Measurements from ENCODE around the gene HSPA12B. TPM values are rescaled to one million over a fixed set of nuclear protein-coding genes. Genes with fewer than 3 reads are reported as not detected.

The HSPA12B gene
- total and polyA plus RNA-seq, 2 of the 13 experiments (the other 11 are each of a cell fraction or from before 2014, with no cell fraction given) = 0.01 TPM; not detected in 1

DNA sequence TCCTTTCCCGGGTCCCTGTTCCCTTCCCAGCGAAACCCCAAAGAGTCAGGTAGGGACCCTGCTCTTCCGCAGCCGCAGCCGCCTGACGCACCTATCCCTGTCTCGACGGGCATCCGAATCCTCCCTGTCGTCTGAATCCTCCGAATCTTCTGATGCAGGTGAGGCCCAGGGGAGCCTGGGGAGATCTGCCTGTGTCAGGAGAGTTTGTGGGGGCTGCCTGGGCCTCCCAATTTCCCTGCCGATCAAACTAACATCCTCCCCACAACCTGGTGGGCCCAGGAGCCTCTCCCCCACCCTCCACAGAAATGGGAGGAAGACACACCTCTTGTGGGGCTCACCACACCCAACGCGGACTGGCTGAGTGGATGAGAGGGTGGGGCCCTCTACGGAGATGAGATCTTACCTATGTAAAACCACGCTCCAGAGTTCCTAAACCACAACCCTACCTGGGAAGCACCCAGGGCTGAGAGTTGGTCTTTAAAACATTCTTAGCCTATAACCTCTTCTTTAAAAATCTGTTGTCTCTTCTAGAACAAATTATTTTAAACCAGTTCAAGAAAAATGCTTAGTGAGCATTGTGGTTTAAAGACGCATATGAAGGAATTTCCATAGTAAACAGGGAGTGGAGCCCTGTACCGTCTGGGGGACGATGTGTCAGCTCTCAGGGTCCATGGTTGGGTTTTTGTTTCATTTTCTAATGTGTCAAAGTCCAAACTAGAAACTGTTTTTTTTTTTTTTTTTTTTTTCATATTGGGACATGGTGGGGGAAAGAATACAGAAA lies 65.3 kb downstream of the HSPA12B start (continued):
- TF ChIP-seq, protein P1, sequence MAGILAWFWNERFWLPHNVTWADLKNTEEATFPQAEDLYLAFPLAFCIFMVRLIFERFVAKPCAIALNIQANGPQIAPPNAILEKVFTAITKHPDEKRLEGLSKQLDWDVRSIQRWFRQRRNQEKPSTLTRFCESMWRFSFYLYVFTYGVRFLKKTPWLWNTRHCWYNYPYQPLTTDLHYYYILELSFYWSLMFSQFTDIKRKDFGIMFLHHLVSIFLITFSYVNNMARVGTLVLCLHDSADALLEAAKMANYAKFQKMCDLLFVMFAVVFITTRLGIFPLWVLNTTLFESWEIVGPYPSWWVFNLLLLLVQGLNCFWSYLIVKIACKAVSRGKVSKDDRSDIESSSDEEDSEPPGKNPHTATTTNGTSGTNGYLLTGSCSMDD (CRISPR knock-in tag; IDR thresholded peaks at IDR 0.05) = no peak
- TF ChIP-seq CREM (IDR thresholded peaks at IDR 0.05) = no peak
- TF ChIP-seq CREM (CRISPR knock-in tag; IDR thresholded peaks at IDR 0.05) = no peak
- TF ChIP-seq YY1 (IDR thresholded peaks at IDR 0.05; ENCODE audit: insufficient read depth, insufficient replicate concordance, low read depth, low read length) = no peak
- no peak for TF ChIP-seq TOPORS (CRISPR knock-in tag; IDR thresholded peaks at IDR 0.05)
- TF ChIP-seq ZNF878 (CRISPR knock-in tag; IDR thresholded peaks at IDR 0.05) = no peak
- TF ChIP-seq, protein P2, sequence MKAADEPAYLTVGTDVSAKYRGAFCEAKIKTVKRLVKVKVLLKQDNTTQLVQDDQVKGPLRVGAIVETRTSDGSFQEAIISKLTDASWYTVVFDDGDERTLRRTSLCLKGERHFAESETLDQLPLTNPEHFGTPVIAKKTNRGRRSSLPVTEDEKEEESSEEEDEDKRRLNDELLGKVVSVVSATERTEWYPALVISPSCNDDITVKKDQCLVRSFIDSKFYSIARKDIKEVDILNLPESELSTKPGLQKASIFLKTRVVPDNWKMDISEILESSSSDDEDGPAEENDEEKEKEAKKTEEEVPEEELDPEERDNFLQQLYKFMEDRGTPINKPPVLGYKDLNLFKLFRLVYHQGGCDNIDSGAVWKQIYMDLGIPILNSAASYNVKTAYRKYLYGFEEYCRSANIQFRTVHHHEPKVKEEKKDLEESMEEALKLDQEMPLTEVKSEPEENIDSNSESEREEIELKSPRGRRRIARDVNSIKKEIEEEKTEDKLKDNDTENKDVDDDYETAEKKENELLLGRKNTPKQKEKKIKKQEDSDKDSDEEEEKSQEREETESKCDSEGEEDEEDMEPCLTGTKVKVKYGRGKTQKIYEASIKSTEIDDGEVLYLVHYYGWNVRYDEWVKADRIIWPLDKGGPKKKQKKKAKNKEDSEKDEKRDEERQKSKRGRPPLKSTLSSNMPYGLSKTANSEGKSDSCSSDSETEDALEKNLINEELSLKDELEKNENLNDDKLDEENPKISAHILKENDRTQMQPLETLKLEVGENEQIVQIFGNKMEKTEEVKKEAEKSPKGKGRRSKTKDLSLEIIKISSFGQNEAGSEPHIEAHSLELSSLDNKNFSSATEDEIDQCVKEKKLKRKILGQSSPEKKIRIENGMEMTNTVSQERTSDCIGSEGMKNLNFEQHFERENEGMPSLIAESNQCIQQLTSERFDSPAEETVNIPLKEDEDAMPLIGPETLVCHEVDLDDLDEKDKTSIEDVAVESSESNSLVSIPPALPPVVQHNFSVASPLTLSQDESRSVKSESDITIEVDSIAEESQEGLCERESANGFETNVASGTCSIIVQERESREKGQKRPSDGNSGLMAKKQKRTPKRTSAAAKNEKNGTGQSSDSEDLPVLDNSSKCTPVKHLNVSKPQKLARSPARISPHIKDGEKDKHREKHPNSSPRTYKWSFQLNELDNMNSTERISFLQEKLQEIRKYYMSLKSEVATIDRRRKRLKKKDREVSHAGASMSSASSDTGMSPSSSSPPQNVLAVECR (CRISPR knock-in tag; IDR thresholded peaks at IDR 0.05; ENCODE audit: borderline replicate concordance) = peak; percentile 24; the same call in 1 of the 2 replicates
- TF ChIP-seq TEAD3 (CRISPR knock-in tag; optimal IDR thresholded peaks at IDR 0.05; ENCODE audit: borderline replicate concordance) = peak; percentile 44
- 0 out of 2 replicates have a peak, but pooled peaks have one; percentile 41 for TF ChIP-seq ZNF619 (CRISPR knock-in tag; IDR thresholded peaks at IDR 0.05)
- TF ChIP-seq FOXK1 (CRISPR knock-in tag; IDR thresholded peaks at IDR 0.05; ENCODE audit: borderline replicate concordance, low read depth) = no peak
- TF ChIP-seq HDAC2 (CRISPR knock-in tag; IDR thresholded peaks at IDR 0.05) = no peak
- no peak for TF ChIP-seq ARHGAP35 (CRISPR knock-in tag; IDR thresholded peaks at IDR 0.05; ENCODE audit: borderline replicate concordance)
- TF ChIP-seq ZNF839 (CRISPR knock-in tag; IDR thresholded peaks at IDR 0.05; ENCODE audit: borderline replicate concordance) = no peak
- TF ChIP-seq SMAD9 (CRISPR knock-in tag; IDR thresholded peaks at IDR 0.05) = no peak
- TF ChIP-seq, protein P3, sequence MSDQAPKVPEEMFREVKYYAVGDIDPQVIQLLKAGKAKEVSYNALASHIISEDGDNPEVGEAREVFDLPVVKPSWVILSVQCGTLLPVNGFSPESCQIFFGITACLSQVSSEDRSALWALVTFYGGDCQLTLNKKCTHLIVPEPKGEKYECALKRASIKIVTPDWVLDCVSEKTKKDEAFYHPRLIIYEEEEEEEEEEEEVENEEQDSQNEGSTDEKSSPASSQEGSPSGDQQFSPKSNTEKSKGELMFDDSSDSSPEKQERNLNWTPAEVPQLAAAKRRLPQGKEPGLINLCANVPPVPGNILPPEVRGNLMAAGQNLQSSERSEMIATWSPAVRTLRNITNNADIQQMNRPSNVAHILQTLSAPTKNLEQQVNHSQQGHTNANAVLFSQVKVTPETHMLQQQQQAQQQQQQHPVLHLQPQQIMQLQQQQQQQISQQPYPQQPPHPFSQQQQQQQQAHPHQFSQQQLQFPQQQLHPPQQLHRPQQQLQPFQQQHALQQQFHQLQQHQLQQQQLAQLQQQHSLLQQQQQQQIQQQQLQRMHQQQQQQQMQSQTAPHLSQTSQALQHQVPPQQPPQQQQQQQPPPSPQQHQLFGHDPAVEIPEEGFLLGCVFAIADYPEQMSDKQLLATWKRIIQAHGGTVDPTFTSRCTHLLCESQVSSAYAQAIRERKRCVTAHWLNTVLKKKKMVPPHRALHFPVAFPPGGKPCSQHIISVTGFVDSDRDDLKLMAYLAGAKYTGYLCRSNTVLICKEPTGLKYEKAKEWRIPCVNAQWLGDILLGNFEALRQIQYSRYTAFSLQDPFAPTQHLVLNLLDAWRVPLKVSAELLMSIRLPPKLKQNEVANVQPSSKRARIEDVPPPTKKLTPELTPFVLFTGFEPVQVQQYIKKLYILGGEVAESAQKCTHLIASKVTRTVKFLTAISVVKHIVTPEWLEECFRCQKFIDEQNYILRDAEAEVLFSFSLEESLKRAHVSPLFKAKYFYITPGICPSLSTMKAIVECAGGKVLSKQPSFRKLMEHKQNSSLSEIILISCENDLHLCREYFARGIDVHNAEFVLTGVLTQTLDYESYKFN (CRISPR knock-in tag; conservative IDR thresholded peaks at IDR 0.05) = peak; percentile 67
- TF ChIP-seq ZNF101 (CRISPR knock-in tag; IDR thresholded peaks at IDR 0.05; ENCODE audit: borderline replicate concordance, low read depth) = no peak
- no peak for TF ChIP-seq FOXP4 (CRISPR knock-in tag; IDR thresholded peaks at IDR 0.05)
- TF ChIP-seq TP53 (CRISPR knock-in tag; conservative IDR thresholded peaks at IDR 0.05) = no peak

Measured in HepG2 (cell line).